ENCODE results near the gene CHRNA1.
A peak's percentile ranks its signal among the peaks of the same experiment; 100 is the strongest.

CHRNA1 gene

GRCh38 chr2:174759381-174760065, 4.7 kb downstream of the CHRNA1 start:
- DNase-seq, result no peak

DNA sequence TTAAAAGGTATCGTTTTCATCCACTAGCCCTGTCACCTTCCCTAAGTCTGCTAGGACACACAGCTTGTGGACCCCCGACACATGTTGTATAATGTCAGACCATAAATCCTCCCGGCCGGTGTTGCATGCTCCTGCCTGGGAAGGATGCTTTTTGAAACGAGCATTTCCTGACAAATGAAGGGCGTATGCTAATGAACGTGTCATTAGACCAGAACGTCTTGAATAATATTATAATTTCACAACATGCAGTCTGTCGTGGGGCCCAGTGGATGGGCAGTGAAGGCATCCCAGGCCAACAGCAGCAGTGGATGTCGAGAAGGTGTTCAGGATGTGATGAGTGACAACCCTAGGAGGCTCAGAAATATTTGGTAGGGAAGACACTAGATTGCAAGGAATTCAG, 7.5 kb downstream of the CHRNA1 start:
- no peak for DNase-seq

DNA sequence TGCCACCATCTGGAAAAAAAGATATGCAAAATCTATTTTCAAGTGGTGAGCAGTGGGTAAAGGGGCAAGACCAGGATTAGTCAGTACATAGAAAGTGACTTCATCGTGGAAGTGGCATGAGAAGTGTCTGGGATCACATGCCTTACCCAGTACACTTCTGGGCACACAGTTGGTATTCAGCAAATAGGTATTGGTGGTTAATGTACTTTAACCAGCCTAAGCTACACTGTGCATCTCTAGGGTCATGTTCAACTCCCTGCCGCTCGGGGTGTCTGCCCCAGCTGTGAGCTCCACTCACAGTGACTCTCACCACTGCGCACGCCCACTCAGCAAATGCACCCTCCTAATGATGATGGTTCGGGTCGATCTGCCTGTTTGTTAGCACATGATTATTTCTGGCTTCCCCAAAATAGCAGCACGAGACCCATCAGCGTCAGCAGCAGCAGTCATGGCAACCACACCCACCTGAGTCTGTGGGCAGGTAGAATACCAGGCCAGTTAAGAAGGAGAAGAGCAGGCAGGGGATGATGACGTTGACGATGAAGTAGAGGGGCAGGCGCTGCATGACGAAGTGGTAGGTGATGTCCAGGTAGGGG, 11.1 kb downstream of the CHRNA1 start:
- DNase-seq, result no peak

GRCh38 chr2:174752403-174753037, 11.8 kb downstream of the CHRNA1 start:
- DNase-seq, result no peak

GRCh38 chr2:174750923-174751441, 13.3 kb downstream of the CHRNA1 start:
- DNase-seq, result peak; percentile 2

- no peak for DNase-seq
These were observed 14.5 kb downstream of the CHRNA1 start for GRCh38 chr2:174749793-174750192.

DNA sequence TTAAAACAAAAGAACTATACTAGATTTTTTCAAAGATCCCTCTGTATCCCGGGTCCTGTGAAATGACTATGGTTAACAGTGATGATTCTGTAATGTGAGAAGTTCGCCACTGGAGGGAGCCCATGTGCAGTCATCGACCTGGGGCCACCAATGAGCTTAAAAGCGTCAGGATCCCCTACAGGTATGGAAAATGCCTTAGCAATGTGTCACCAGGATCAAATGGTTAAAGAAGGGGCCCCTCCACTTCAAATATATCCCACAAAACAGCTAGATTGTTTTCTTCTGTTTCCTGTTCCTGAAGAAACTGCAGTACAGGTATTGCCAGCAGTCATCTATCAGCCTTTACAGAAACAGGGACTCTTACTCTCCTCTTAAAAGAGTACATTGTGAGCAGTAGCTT, 15.3 kb downstream of the CHRNA1 start:
- peak; percentile 56 for DNase-seq

- no peak for DNase-seq
These were observed 19.1 kb downstream of the CHRNA1 start for GRCh38 chr2:174745142-174745541.

DNA sequence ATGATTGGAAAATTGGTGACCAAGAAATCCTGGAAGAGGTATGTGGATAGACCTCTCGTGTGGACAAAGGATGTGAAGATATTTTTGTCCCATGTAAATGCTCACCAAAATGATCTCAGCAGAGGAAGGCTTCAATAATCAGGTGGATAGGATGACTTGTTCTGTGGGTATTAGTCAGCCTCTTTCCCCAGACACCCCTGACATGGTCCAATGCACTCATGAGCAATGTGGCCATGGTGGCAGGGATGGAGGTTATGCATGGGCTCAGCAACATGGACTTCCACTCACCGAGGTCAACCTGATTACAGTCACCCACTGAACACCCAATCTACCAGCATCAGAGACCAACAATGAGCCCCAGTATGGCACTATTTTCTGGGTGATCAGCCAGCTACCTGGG, 20.2 kb downstream of the CHRNA1 start:
- no peak for DNase-seq

GRCh38 chr2:174740721-174741120, 23.6 kb downstream of the CHRNA1 start:
- no peak for DNase-seq

GRCh38 chr2:174738841-174739240, 25.4 kb downstream of the CHRNA1 start:
- DNase-seq, result no peak

- no peak for DNase-seq
These were observed 32.7 kb downstream of the CHRNA1 start for GRCh38 chr2:174731546-174731945.

- no peak for DNase-seq
These were observed 33.6 kb downstream of the CHRNA1 start for GRCh38 chr2:174730698-174731018.

GRCh38 chr2:174729797-174730697, 34.2 kb downstream of the CHRNA1 start:
- peak; percentile 22 for DNase-seq

- DNase-seq, result no peak
These were observed 36.2 kb downstream of the CHRNA1 start for GRCh38 chr2:174728096-174728495.

DNA sequence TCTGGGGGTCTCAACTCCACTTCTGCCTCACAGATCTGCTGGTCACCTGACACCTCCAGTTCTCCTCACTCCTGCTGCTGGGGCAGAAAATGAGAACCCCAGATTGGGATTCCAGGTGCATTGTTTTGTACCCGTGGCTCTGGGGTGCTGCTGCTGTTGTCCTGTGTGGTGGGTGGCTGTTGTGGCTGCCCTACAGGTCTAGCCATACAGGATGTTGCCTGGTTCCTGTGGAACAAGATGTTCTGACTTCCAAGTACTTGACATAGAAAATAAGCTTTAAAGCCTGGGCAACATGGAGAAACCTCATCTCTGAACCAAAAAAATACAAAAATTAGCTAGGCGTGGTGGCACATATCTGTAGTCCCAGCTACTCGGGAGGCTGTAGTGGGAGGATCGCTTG, 38.1 kb downstream of the CHRNA1 start:
- DNase-seq, result no peak

GRCh38 chr2:174722942-174723592, 41.2 kb downstream of the CHRNA1 start:
- DNase-seq, result no peak

GRCh38 chr2:174719016-174719415, 45.3 kb downstream of the CHRNA1 start:
- no peak for DNase-seq

DNA sequence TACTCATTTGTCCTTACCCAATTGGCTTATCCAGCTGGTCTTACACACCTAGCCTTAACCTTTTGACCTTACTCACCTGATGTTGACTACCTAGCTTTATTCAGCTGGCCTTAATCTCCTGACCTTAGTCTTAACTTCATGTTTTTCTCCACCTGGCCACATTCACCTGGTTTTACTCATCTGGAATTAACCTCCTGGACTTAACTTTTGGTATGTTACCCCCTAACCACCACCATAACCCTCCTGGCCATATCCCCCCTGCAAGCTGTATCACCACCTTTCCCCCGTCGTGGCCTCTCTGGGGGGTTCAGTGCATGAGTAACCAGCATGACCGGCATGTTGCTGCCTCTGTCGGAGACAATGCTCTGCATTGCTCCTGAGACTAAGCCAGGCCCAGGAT, 45.7 kb downstream of the CHRNA1 start:
- no peak for DNase-seq

DNA sequence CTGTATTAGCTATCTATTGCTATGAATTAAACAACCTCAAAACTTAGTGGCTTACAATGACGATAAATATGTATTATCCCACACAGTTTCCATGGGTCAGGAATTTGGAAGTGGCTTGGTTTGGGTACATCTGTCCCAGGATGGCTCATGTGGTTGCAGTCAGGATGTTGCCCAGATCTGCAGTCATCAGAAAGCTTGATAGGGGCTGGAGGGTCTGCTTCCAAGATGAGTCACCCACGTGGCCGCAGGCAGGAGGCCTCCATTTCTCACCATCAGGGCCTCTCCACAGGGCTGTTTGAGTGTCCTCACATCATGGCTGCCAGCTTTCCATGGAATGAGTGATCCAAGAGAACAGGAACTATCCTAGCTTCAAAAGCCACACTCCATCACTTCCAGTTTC, 46.4 kb downstream of the CHRNA1 start:
- DNase-seq, result no peak

DNA sequence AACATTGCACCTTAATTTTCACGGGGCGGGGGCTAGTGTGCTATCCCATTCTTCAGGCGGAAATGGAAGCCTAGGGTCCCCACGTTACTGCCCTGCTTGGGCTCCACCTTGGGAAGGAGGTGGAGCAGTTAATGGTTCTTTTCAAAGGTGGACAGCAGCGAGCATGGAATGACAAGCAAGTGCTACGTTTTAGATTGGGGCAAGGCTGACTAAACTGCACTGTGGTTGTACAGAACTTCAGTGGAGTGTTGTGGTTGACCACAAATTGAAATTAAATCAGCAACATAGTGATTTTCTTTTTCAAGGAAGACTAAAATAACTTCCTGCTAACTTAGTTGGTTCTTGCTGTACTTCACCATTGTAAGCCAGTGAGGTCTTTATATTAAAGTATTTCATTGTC, 47.0 kb downstream of the CHRNA1 start:
- DNase-seq, result no peak

- no peak for DNase-seq
These were observed 47.5 kb downstream of the CHRNA1 start for GRCh38 chr2:174716785-174717184.

- no peak for DNase-seq
These were observed 50.6 kb downstream of the CHRNA1 start for GRCh38 chr2:174713686-174714085.
